ENCODE measurements around the gene SBK3. TPM values are rescaled to one million over a fixed set of nuclear protein-coding genes. Genes with fewer than 3 reads are reported as not detected.
"Not testable (repeated sequence)": the region's sequence is repeated elsewhere in the genome, so short reads cannot be mapped to it uniquely, and the experiment has no call there.

The SBK3 gene
- total RNA-seq, 1 donor from 2014 or later, result 0.17 TPM

GRCh38 chr19:55573929-55574328 is 28.6 kb upstream of the SBK3 start:
- DNase-seq, result not testable (repeated sequence)

GRCh38 chr19:55569477-55569876 is 24.1 kb upstream of the SBK3 start:
- DNase-seq, result not testable (repeated sequence)

- DNase-seq, result no peak
Measured at GRCh38 chr19:55567708-55568328, 22.5 kb upstream of the SBK3 start.

- DNase-seq, result no peak
Measured at GRCh38 chr19:55566823-55567222, 21.5 kb upstream of the SBK3 start.

- no peak for DNase-seq
Measured at GRCh38 chr19:55563261-55563690, 17.9 kb upstream of the SBK3 start.

GRCh38 chr19:55559684-55560083 is 14.3 kb upstream of the SBK3 start:
- no peak for DNase-seq

GRCh38 chr19:55554741-55555152 is 9.4 kb upstream of the SBK3 start:
- DNase-seq, result no peak

- no peak for DNase-seq
Measured at GRCh38 chr19:55554302-55554701, 9.0 kb upstream of the SBK3 start.

- no peak for DNase-seq
Measured at GRCh38 chr19:55553217-55554182, 8.2 kb upstream of the SBK3 start.

- DNase-seq, result no peak
Measured at GRCh38 chr19:55552620-55553019, 7.3 kb upstream of the SBK3 start.

GRCh38 chr19:55552206-55552605 is 6.9 kb upstream of the SBK3 start:
- DNase-seq, result no peak

- no peak for DNase-seq
Measured at GRCh38 chr19:55550321-55550650, 4.9 kb upstream of the SBK3 start.

GRCh38 chr19:55549500-55550320 is 4.4 kb upstream of the SBK3 start:
- peak; percentile 80 for DNase-seq

- peak; percentile 94 for DNase-seq
Measured at GRCh38 chr19:55546822-55547614, 1.7 kb upstream of the SBK3 start.

GRCh38 chr19:55546011-55546410 is 668 bp upstream of the SBK3 start:
- DNase-seq, result no peak

- DNase-seq, result no peak
Measured at GRCh38 chr19:55544776-55545439, 435 bp downstream of the SBK3 start.

- no peak for DNase-seq
Measured at GRCh38 chr19:55544014-55544413, 1.3 kb downstream of the SBK3 start.

- DNase-seq, result no peak
Measured at GRCh38 chr19:55543567-55543966, 1.8 kb downstream of the SBK3 start.

GRCh38 chr19:55542292-55542855 is 3.0 kb downstream of the SBK3 start:
- no peak for DNase-seq

- no peak for DNase-seq
Measured at GRCh38 chr19:55541091-55541490, 4.3 kb downstream of the SBK3 start.

GRCh38 chr19:55540619-55541018 is 4.7 kb downstream of the SBK3 start:
- no peak for DNase-seq
